GM18868 (cell line): Measurements from ENCODE around the gene GTPBP1.

Experiments used
- ATAC-seq: cut with Tn5 transposase; IDR thresholded peaks from one replicate; pipeline ENCODE4 v1.9.1; 2021; ENCODE audit warnings: mild to moderate bottlenecking, moderate library complexity; ENCODE audit not compliant: unreplicated experiment

The GTPBP1 gene

DNA sequence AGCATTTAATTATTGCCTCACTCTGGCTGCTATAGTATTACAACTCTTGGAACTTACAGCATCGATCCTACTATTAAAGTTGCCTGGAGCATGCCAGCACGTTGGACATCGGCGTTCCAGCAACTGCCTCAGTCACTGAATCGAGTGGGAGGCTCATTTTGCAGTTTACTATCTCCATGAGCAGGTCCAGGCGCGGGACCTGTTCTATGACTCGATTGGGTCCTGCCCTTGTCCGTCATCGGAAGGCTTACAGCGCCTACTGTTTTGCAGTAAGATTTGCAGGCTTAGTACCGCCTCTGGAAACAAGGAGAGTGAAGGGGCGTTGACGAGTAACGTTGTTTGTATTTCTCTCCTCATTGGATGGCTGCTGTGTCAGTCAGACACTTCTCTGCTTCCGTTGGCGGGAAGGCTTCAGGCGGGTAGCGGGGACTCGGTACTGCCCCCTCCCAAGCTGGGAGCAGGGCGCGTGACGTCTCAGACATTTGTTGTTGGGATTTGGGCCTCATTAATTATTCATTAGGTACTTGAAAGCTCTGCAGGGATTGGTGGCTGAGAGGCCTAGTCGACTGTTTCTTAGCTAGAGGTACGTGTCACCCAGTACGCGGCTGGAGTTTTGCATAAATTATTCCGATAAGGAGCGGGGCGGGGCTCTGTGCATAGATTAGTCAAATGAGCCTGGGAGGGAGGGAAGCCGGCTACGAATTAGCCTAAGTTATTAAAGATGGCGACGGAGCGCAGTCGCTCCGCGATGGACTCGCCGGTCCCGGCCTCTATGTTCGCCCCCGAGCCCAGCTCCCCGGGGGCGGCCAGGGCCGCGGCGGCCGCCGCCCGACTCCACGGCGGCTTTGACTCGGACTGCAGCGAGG is at the start of gene GTPBP1:
Gene GTPBP1, plus strand, starts transcription at position 710 of the 866 bp plus-strand sequence. Its CDS starts 12 bp downstream, at position 722.
- peak; percentile 71 for ATAC-seq

DNA sequence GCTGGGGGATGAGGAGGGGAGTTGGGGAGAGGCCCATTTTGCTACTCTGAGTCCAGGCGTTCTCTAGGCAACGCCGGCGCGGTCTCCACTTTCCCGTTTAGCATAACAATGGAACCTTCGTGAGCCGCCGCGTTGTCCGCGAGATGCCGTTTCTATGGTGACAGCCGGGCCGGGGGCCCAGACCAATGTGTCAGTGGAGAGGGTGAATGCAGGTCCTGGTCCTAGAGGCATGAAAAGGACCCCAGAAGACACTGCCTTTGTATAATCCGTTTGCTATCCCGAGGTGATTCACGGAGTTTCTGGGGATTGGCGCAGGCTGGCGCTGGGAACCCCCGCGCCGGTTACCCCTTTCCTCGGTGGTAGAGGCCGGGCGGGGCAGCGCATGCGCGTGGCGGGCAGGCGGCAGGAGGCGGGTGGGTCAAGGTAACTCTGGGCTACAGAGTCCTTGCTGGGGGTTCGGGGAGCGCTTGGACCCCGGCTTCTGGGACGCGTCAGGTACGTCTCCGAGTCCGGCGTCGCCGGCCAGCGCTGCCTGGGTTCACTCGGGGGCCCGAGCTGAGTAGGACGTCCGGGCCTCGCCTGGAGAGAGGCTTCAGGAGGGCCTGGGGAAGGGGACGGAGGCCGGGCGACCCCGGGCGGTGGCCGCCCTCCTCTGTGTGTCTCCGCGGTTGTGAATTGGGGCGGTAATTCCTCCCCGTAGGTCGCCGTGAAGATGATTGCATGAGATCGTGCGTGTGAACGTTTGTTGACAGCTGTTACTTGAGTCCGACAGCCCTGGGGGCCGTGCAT is 49.3 kb upstream of the GTPBP1 start, which contains the start of the genes CBY1 and FAM227A:
Gene CBY1, plus strand, starts transcription at position 383 of the 789 bp plus-strand sequence. CDS start 11,417 bp downstream, outside the sequence.
Gene FAM227A, minus strand, starts transcription at position 137 of the 789 bp plus-strand sequence. CDS start 6,224 bp downstream, outside the sequence.
- peak; percentile 72 for ATAC-seq

DNA sequence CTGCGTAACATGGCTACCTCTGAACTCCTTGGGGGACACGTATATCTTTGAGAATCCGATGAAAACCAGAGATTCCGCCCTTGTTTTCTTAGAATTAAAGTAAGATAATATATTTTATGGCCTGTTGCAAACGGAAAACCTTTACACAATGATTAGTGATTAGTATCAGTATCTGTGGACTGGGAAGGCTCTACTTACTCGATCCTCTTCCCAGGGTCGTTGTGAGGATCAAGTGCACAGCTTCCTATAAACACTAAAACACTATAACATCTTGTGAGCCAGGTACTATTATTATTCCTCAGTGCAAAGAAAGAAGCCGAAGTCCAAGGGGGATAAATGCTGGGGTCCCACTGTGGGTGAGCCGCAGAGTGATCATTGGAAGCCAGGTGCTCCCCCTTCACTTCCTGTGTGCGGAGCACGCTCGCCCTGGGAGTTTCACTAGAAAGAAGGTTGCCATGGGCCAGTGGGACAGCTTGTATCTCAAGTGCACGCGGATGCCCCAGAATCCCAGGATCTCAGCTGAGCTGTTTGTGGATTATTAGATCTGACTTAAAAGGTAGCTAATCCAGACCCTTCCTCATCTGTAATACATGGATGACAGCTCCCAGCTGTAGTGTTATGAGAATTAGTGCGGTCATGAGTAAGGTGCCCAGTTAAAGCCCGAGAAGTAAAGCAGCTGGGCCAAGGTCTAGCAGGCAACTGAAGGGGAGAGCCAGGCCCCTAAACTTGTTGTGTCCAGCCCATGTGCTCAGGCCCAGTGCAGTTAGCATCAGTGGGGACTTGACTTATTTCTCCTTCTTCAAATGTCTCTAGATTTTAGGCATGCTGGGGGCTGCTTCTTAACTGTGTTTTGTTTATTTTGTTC is 48.5 kb upstream of the GTPBP1 start:
- ATAC-seq = no peak

DNA sequence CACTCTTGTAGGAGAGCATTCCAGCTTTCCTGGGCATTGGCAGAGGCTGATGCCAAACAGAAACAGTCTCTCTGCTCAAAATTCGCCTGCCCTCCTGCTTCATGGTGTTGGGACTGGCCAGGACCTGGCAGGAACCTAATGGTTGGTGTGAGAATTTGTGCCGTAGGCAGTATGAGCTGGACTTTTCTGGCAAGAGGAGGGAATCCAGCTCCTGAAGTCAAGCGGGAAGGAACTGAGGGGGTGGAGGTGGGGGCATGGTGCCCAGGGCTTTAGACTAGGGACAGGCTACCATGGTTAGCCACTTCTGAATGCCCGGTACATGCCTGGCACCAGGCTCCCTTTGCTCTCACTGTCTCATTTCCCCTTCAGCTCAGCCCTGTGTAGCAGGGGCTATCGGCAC is 30.9 kb upstream of the GTPBP1 start:
- ATAC-seq = no peak

DNA sequence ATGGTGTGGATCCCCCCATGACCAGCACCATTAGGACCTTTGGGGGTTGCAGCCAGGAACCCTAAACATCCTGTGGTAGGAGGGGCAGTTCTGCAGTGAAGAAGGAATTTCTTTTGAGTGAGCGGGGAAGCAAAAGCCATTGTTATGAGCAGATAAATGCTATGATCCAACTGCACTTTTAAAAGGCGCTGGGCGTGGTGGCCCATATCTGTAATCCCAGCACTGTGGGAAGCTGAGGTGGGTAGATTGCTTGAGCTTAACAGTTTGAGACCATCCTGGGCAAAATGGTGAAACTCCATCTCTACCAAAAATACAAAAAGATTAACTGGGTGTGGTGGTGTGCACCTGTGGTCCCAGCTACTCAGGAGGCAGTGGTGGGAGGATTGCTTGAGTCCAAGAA is 29.9 kb upstream of the GTPBP1 start:
- ATAC-seq = no peak

DNA sequence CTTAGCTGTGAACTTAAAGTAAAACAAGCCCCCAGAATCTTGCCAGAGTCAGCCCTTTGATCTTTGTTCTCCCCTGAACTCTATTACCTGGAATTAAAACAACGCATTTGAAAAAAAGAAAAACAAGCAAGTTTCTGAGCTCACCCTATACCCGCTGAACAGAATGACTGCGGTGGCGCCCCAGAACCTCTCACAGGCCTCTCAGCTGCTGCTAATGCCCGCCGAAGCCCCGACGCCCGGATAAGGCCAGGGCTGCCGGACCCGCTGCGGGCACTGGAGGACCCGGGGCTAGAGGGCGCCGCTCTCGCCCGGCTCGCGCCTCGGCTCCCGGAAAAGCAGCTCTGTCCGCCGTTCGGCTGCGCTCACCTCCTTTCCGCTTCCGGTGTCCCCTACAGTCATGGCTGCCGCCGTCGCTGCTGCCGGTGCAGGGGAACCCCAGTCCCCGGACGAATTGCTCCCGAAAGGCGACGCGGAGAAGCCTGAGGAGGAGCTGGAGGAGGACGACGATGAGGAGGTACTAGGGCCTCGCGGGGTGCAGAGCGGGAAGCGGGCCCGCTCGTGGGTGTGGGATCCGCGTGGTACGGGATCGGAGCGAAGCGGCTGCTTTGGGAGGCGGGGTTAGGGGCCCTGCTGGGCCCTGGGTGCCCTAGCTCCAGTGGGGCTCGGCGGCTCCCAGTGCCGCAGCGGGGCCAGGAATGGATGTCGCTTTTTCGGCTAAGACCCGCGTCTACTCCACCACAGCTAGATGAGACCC is 24.0 kb upstream of the GTPBP1 start, which contains the start of gene TOMM22:
Gene TOMM22, plus strand, starts transcription at position 376 of the 754 bp plus-strand sequence. Its CDS starts 22 bp downstream, at position 398.
- peak; percentile 96 for ATAC-seq

DNA sequence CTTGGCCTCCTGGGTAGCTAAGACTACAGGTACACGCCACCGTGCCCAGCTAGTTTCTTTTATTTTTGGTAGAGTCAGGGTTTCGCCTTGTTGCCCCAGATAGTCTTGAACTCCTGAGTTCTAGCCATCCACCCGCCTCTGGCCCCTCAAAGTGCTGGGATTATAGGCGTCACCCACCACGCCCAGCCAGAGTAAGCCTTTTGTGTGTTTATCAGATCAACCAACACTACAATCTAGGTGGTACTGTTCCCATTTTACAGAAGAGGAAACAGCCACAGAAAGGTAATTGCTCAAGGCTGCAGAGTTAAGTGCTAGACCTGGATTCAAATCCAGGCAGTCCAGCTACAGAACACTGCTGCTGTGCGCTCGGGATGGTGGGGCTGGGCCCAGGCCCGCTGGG is 20.8 kb upstream of the GTPBP1 start:
- ATAC-seq = no peak

DNA sequence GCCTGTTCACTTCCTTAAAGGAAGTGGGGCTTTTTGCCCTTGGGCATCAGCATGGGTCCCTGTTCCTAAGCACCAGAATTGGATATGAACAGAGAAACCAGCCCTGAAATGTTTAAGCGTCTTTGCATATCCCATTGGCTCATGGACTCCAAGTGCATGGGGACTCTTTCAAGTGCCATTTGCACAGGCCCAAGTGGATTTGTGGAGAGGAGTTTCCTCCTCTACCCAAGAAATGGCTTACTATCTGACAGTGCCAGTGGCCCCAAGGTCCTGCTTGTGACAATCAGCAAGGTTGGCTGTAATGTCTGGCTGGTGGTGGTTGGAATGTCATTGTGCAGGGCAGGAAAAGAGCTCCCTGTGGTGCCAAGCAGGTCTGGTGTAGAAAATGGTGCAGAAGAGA is 20.0 kb upstream of the GTPBP1 start:
- no peak for ATAC-seq

DNA sequence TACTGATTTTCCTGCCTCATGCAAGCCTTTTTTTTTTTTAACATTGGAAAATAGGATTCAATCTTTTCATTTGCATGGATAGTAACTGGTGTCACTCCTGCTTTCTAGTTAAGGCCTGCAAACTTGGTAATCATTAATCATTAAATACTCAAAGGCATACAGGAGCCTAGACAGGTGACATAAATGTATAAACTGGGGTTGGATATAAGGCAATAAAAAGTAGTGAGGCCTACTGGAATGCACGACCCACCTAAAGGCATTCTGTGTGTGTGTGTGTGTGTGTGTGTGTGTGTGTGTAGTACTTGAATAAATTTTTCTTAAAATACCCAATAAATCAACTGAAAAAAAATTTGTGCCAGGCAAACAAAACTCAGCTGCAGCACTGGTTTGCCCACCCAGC is 16.1 kb upstream of the GTPBP1 start:
- ATAC-seq = no peak

DNA sequence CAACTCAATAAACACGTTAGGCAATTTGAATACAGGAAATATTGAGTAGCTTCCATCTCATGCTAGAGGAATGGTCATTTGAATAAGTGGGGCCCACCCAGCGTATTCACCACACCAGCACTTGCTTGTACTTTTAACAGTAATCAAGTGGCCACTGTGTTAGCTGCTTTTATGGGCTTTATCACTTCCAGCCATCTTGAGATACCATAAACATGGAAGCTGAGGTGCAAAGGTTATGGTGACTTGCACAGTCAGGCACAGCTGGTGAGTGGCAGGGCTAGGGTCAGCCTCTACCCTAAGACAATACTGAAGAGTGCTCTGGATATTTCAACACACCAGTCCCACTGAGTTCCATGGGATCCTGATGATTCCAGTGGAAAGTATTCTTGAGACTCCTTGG is 11.7 kb upstream of the GTPBP1 start:
- ATAC-seq = no peak

DNA sequence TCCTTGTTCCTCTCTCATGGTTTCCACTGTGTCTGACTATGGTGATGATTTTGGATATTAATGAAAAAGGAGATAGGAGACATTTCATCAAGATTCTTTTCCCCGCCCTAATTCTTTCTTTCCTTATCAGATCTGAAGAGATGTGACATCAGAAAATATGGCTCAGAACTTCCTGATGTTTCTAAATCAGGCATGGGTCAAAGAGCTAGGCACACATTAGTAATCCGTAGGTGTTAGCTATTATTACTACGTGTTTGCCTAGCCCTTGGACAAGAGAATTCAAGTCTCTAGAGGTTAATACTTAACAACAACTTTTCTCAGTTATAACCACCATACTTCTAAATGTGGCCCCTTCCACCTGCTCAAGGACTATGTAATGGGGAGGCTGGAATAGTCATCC is 10.8 kb upstream of the GTPBP1 start:
- no peak for ATAC-seq

DNA sequence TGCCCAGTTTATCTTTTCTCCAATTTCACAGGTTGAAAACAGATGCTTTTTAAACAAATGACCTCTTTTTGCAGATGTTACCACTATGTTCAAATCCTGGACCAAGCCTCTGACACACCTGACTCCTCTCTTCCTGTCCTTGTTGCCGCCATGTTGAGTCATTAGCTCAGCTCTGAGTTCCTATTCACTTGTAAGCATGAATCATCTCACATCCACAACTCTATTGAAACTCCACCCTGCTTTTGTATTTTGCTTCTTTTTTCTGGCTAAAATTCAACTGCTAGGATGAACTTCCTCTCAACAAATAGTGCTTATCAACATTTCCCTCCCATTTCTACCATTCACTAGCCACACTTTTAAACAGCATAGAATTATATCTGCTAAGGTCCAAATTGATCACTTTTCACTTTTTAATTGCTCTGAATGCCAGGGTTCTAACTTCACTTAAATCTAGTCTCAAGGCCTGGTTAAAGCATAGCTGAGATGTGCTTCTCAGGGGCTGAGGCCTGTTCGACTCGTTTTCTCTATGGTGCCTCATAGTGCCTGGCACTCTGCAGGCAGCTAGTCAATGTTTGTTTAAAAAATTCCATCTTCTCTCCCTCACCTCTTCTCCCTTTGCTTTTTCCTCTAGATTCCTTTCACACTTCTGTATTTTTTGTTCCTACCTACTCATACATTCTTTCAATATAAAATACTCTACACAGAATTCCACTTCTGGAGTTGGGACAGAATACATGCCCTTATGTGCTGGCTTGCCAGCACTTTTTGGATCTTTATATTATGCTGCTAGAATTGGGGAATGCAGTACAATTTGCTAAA is 8.9 kb upstream of the GTPBP1 start:
- ATAC-seq = no peak

DNA sequence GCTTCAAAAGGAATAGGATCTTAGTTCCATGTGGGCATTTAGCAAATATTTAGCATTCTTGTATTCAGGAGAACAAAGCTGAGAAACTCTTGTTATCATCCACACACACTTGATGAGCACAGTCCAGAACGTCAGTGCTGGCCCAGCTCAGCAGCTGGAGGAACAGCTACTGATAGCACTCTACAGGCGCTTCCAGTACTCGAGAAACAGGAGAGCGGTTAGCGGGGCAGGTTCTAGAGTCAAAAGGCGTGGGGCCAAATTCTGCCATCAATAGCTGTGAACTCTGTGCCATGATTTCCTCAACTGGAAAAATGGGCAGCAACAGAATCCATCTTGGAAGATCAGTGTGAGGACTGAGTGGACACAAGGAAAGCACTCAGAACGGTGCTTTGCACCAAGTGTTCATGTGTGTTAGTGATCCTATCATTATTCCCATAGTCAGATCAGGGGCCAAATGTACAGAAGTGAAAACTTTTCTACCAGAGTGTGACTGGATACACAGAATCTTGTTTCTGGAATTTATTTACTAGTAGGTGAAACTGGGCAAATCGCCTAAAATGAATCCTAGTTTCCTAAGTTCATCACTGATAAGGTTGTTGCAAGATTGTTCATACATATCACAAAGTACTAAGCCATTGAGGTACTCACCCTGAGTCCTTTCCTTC is 8.2 kb upstream of the GTPBP1 start:
- ATAC-seq = no peak

DNA sequence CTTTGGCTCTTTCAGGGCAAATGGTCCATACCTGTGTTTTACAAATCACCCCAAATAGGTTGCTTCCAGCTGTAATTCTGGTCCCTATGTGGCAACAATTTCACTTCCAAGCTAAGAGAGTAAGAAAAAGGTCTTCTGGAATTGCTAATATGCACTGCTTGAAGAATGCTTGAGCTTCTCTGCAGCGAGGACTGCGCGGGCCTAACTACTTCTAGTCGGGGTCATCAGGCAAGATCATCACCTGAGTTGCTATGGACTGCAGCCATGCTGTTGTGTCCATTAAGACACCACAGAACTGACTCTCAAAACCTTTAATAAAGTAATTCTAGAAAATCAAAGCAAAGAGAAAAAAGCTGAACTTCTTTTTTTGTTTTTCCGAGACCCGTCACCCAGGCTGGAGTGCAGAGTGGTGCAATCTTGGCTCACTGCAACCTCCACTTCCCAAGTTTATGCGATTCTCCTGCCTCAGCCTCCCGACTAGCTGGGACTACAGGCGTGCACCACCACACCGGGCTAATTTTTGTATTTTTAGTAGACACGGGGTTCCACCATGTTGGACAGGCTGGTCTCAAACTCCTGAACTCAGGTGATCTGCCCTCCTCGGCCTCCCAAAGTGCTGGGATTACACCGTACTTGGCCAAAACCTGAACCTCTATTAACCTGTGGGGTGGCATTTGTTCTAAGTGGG is 7.2 kb upstream of the GTPBP1 start:
- ATAC-seq = no peak

DNA sequence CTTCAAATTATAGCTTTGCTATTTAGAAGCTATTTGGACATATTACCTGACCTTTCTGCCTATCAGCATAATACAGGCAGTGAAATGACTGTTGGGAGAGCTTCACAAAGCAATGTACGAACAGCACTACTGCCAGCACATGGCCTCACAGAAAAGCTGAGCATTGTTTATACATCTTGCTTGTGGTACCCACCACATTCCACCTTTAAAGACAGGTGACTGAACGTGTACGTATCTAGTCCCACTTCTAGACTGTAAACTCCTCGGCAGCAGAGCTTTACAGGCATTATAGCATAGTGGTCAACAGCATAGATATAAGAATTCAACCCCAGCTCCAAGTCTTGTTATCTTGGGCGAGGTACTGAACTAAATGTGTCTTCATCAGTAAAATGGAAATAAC is 6.6 kb upstream of the GTPBP1 start:
- ATAC-seq = no peak

DNA sequence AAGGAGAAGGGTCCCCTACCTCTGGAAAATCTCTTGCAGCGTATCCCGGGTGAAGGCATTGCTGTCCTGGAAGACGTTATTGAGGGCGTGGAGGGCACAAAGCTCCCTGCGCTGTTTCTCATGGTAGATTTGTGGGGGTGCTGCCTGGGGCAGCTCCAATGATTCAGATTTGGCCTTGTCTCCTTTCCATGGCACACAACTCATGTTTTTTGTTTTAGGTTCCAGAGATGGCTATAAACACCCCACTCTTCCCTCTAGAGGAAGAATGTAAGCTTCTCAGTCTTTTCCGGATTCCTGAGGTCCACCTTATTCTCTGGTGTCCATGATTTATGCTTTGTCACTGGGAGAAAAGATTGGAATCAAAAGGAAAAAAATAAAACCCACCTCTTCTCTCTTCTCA is 6.0 kb upstream of the GTPBP1 start:
- ATAC-seq = no peak

DNA sequence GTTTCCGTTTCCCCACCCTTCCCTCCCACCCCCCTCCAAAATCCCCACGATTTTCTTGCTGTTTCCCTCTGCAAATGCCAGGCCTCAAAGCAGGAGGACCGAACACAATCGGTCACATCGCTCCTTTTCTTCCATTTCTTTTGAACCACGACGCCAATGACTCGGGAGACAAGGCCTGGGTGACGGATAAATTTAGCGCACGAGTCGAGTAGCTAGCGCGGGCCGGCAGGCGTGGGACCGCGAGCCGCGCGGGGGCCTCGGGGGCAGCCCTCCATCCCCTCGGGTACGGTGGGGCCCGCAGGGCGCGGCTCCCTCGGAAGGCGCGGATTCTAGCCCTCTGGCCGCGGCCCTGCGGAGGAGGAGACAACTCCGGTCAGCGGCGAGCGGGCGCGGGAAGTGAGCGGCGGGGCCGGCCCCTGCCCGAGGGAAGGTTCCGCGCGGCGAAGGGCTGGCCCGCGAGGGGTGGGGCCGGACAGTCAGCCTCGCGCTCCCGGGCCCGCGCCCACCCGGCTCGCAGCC is 5.4 kb upstream of the GTPBP1 start:
- no peak for ATAC-seq
